HepG2 (cell line): ENCODE data around the gene ZNF17. TPM values are rescaled to one million over a fixed set of nuclear protein-coding genes. Genes with fewer than 3 reads are reported as not detected.

Source experiments
- BRCA1 ChIP-seq: sonication (generic); formaldehyde crosslinking; IDR thresholded peaks from 2 replicates; pipeline ENCODE4 v1.4.0; 2020; ENCODE audit warnings: missing genetic modification reagents
- CCAR2 ChIP-seq: fragments of 200-400 bp; formaldehyde crosslinking; optimal IDR thresholded peaks from 2 replicates; pipeline ENCODE3; 2018; ENCODE audit warnings: low read depth, mild to moderate bottlenecking, low read length, moderate library complexity
- CCDC6 ChIP-seq: sonication (generic); formaldehyde crosslinking; IDR thresholded peaks from 2 replicates; pipeline ENCODE4 v1.8.1; 2022; ENCODE audit warnings: mild to moderate bottlenecking, missing genetic modification reagents, moderate library complexity
- CENPT ChIP-seq: sonication (generic); formaldehyde crosslinking; IDR thresholded peaks from 2 replicates; pipeline ENCODE4 v1.8.0; 2022; ENCODE audit warnings: low read depth, mild to moderate bottlenecking, moderate library complexity, missing genetic modification reagents
- EEA1 ChIP-seq: sonication (generic); formaldehyde crosslinking; IDR thresholded peaks from 2 replicates; pipeline ENCODE4 v1.5.1; 2020; ENCODE audit warnings: mild to moderate bottlenecking, missing genetic modification reagents, borderline replicate concordance
- FOXP1 ChIP-seq, 2 experiments: fragments of 450-650 bp in 1 of 2; IDR thresholded peaks; 2 replicates each; pipeline ENCODE4 v1.6.1; 2017 to 2018; ENCODE audit warnings: antibody characterized with exemption in 1 of 2
- HNRNPLL ChIP-seq: fragments of 200-400 bp; formaldehyde crosslinking; IDR thresholded peaks from 2 replicates; pipeline ENCODE4 v1.6.1; 2017; ENCODE audit warnings: mild to moderate bottlenecking, low read depth, low read length; ENCODE audit not compliant: poor library complexity, severe bottlenecking
- HOXD1 ChIP-seq: sonication (generic); formaldehyde crosslinking; IDR thresholded peaks from 2 replicates; pipeline ENCODE4 v1.5.0; 2020; ENCODE audit warnings: missing genetic modification reagents
- IKZF4 ChIP-seq: sonication (generic); formaldehyde crosslinking; IDR thresholded peaks from 2 replicates; pipeline ENCODE4 v1.5.1; 2020; ENCODE audit warnings: borderline replicate concordance, mild to moderate bottlenecking, low read depth, missing genetic modification reagents; ENCODE audit errors: not compliant biosample characterization
- ISX ChIP-seq: sonication (generic); formaldehyde crosslinking; conservative IDR thresholded peaks from 2 replicates; pipeline ENCODE4 v1.5.0; 2020; ENCODE audit warnings: missing genetic modification reagents
- LCORL ChIP-seq, 2 experiments: fragments of 450-650 bp in 1 of 2; sonication (generic) in 1 of 2; formaldehyde crosslinking in 1 of 2; IDR thresholded peaks; 2 replicates each; pipeline versions ENCODE4 v1.5.0 to v1.6.1; 2017 to 2020; ENCODE audit warnings: antibody characterized with exemption in 1 of 2, missing genetic modification reagents in 1 of 2
- MED1 ChIP-seq: sonication (generic); formaldehyde crosslinking; IDR thresholded peaks from 2 replicates; pipeline ENCODE4 v1.4.0; 2020; ENCODE audit warnings: missing genetic modification reagents
- NBN ChIP-seq: fragments of 450-650 bp; conservative IDR thresholded peaks from 2 replicates; pipeline ENCODE4 v1.6.1; 2017
- NR2F6 ChIP-seq, 2 experiments: IDR thresholded peaks; 2 replicates each; pipeline ENCODE4 v1.6.1; 2016; ENCODE audit warnings: antibody characterized with exemption in 1 of 2, mild to moderate bottlenecking in 1 of 2
- PCBP1 ChIP-seq: fragments of 200-400 bp; formaldehyde crosslinking; IDR thresholded peaks from 2 replicates; pipeline ENCODE4 v1.6.1; 2017; ENCODE audit warnings: mild to moderate bottlenecking, low read depth, low read length, borderline replicate concordance
- SETDB1 ChIP-seq: sonication (generic); formaldehyde crosslinking; IDR thresholded peaks from 2 replicates; pipeline ENCODE4 v1.5.1; 2020; ENCODE audit warnings: missing genetic modification reagents, mild to moderate bottlenecking, borderline replicate concordance
- SMAD9 ChIP-seq: sonication (generic); formaldehyde crosslinking; IDR thresholded peaks from 2 replicates; pipeline ENCODE4 v1.5.1; 2020; ENCODE audit warnings: mild to moderate bottlenecking, missing genetic modification reagents
- SRF ChIP-seq: IDR thresholded peaks from 2 replicates; pipeline ENCODE4 v1.6.1; 2011; ENCODE audit warnings: mild to moderate bottlenecking, low read depth, low read length, moderate library complexity
- TBX2 ChIP-seq: sonication (generic); formaldehyde crosslinking; IDR thresholded peaks from 2 replicates; pipeline ENCODE4 v1.5.0; 2020; ENCODE audit warnings: missing genetic modification reagents, mild to moderate bottlenecking, borderline replicate concordance
- THAP11 ChIP-seq: IDR thresholded peaks from 2 replicates; pipeline ENCODE4 v1.6.1; 2016; ENCODE audit warnings: missing biosample characterization, missing genetic modification reagents
- WIZ ChIP-seq: sonication (generic); formaldehyde crosslinking; IDR thresholded peaks from 2 replicates; pipeline ENCODE4 v1.5.1; 2020; ENCODE audit warnings: mild to moderate bottlenecking, missing genetic modification reagents
- ZBTB34 ChIP-seq: sonication (generic); formaldehyde crosslinking; IDR thresholded peaks from 2 replicates; pipeline ENCODE4 v1.8.0; 2022; ENCODE audit warnings: mild to moderate bottlenecking, missing genetic modification reagents
- ZC3H4 ChIP-seq: sonication (generic); formaldehyde crosslinking; IDR thresholded peaks from 2 replicates; pipeline ENCODE4 v1.4.0; 2020; ENCODE audit warnings: missing genetic modification reagents, borderline replicate concordance
- ZNF343 ChIP-seq: sonication (generic); formaldehyde crosslinking; IDR thresholded peaks from 2 replicates; pipeline ENCODE4 v1.4.0; 2020; ENCODE audit warnings: mild to moderate bottlenecking, missing genetic modification reagents
- ZNF552 ChIP-seq: sonication (generic); formaldehyde crosslinking; IDR thresholded peaks from 2 replicates; pipeline ENCODE4 v1.9.0; 2022; ENCODE audit warnings: missing genetic modification reagents, mild to moderate bottlenecking, borderline replicate concordance
- polyA plus RNA-seq, 8 experiments: library from polyadenylated mRNA; depleted of rRNA in 3 of 8; stranded (reverse) in 7 of 8; unstranded in 1 of 8; fragments of >200 nt; fragmentation: Illumina TruSeq in 4 of 8; extraction: Trizol in 4 of 8; gene quantifications; 2 replicates each; pipeline versions ENCODE4 v1.2.1 to v1.2.3, GENCODE V29; 2011 to 2016; ENCODE audit warnings: low read depth in 4 of 8, missing spikeins in 1 of 8, mixed read lengths in 1 of 8; ENCODE audit not compliant: insufficient read depth in 1 of 8
- total RNA-seq, 5 experiments: library from RNA; depleted of rRNA; stranded (reverse); fragments of >200 nt; fragmentation: Illumina TruSeq; extraction: Trizol; gene quantifications; 2 replicates each; pipeline ENCODE4 v1.2.3, GENCODE V29; 2016; ENCODE audit warnings: low read depth in 1 of 5
- TF ChIP-seq, protein P1 (sequence below): sonication (generic); formaldehyde crosslinking; IDR thresholded peaks from 2 replicates; pipeline ENCODE4 v1.8.0; 2022; ENCODE audit warnings: mild to moderate bottlenecking, missing genetic modification reagents, borderline replicate concordance
- TF ChIP-seq, protein P2 (sequence below): sonication (generic); formaldehyde crosslinking; IDR thresholded peaks from 2 replicates; pipeline ENCODE4 v1.4.0; 2020; ENCODE audit warnings: missing genetic modification reagents, mild to moderate bottlenecking, borderline replicate concordance

The ZNF17 gene
- total and polyA plus RNA-seq, 2 of the 13 experiments (the other 11 are each of a cell fraction or from before 2014, with no cell fraction given): 3.7 to 10.1 TPM

GRCh38 chr19:57362997-57363687 lies 47.8 kb upstream of the ZNF17 start, which contains the start of the genes TRAPPC2B and ZNF547 (continued):
- TF ChIP-seq EEA1 (CRISPR knock-in tag): 0 out of 2 replicates have a peak, but pooled peaks have one; percentile 65
- TF ChIP-seq WIZ (CRISPR knock-in tag): no peak
- TF ChIP-seq ZBTB34: peak; percentile 68
- no peak for TF ChIP-seq NBN
- TF ChIP-seq ZNF343 (CRISPR knock-in tag): 0 out of 2 replicates have a peak, but pooled peaks have one; percentile 20
- TF ChIP-seq, protein P1, sequence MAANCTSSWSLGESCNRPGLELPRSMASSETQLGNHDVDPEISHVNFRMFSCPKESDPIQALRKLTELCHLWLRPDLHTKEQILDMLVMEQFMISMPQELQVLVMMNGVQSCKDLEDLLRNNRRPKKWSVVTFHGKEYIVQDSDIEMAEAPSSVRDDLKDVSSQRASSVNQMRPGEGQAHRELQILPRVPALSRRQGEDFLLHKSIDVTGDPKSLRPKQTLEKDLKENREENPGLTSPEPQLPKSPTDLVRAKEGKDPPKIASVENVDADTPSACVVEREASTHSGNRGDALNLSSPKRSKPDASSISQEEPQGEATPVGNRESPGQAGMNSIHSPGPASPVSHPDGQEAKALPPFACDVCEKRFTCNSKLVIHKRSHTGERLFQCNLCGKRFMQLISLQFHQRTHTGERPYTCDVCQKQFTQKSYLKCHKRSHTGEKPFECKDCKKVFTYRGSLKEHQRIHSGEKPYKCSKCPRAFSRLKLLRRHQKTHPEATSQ (CRISPR knock-in tag): no peak
- peak; percentile 97 for TF ChIP-seq SRF
- no peak for TF ChIP-seq BRCA1 (CRISPR knock-in tag)
- TF ChIP-seq THAP11: peak; percentile 99
- no peak for TF ChIP-seq ZNF552 (CRISPR knock-in tag)
- TF ChIP-seq CENPT (CRISPR knock-in tag): no peak
- TF ChIP-seq ISX (CRISPR knock-in tag): no peak
- TF ChIP-seq CCAR2: no peak
- no peak for TF ChIP-seq CCDC6 (CRISPR knock-in tag)
- no peak for TF ChIP-seq SMAD9 (CRISPR knock-in tag)
- TF ChIP-seq, protein P2, sequence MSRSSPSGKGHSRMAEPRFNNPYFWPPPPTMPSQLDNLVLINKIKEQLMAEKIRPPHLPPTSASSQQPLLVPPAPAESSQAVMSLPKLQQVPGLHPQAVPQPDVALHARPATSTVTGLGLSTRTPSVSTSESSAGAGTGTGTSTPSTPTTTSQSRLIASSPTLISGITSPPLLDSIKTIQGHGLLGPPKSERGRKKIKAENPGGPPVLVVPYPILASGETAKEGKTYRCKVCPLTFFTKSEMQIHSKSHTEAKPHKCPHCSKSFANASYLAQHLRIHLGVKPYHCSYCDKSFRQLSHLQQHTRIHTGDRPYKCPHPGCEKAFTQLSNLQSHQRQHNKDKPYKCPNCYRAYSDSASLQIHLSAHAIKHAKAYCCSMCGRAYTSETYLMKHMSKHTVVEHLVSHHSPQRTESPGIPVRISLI (CRISPR knock-in tag): no peak
- no peak for TF ChIP-seq FOXP1 (IDR thresholded peaks at IDR 0.05)
- no peak; the same call in 1 of the 2 replicates for TF ChIP-seq FOXP1 (CRISPR knock-in tag; IDR thresholded peaks at IDR 0.05)
- TF ChIP-seq ZC3H4 (CRISPR knock-in tag): no peak
- TF ChIP-seq PCBP1: 0 out of 2 replicates have a peak, but pooled peaks have one; percentile 69
- no peak for TF ChIP-seq LCORL (IDR thresholded peaks at IDR 0.05)
- TF ChIP-seq LCORL (CRISPR knock-in tag; IDR thresholded peaks at IDR 0.05): peak; percentile 30; the same call in 1 of the 2 replicates
- TF ChIP-seq SETDB1 (CRISPR knock-in tag): no peak
- TF ChIP-seq HOXD1 (CRISPR knock-in tag): no peak
- TF ChIP-seq TBX2 (CRISPR knock-in tag): peak; percentile 71
- TF ChIP-seq MED1 (CRISPR knock-in tag): peak; percentile 33; the same call in 1 of the 2 replicates
- TF ChIP-seq NR2F6 (IDR thresholded peaks at IDR 0.05): no peak
- no peak for TF ChIP-seq NR2F6 (CRISPR knock-in tag; IDR thresholded peaks at IDR 0.05)
- peak; percentile 65 for TF ChIP-seq IKZF4 (CRISPR knock-in tag)
- peak; percentile 86 for TF ChIP-seq HNRNPLL
